Stimulated activated CD4-positive, alpha-beta T cell treated with anti-CD3 and anti-CD28 coated beads, TNF-alpha, amount 100 ng/mL, for 4 hours (primary cell): ENCODE results near the gene MACROD2.
"Not testable (repeated sequence)": the region's sequence is repeated elsewhere in the genome, so short reads cannot be mapped to it uniquely, and the experiment has no call there.

Experiments
- DNase-seq, 3 experiments: peaks; one replicate each; pipeline ENCODE4 v3.0.0-alpha.2; 2020; ENCODE audit warnings: low read depth in 3 of 3

The MACROD2 gene

DNA sequence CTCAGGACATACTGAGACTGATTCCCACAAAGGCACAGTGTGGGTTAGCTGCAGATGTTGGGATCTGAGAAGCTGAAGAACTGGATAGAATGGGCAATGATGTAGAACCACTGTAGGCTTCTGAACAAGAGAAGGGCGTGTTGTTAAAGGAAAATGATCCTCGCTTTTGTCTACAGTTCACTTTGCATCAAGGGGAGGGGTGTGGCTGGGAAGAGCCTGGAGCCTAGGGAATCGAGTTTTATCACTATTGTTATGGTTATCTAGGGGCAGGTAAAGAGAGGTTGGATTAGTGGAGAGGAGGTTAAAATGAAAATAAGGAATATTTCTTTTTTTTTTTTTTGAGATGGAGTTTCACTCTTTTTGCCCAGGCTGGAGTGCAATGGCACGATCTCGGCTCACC, 1809.8 kb downstream of the MACROD2 start:
- no peak for DNase-seq

DNA sequence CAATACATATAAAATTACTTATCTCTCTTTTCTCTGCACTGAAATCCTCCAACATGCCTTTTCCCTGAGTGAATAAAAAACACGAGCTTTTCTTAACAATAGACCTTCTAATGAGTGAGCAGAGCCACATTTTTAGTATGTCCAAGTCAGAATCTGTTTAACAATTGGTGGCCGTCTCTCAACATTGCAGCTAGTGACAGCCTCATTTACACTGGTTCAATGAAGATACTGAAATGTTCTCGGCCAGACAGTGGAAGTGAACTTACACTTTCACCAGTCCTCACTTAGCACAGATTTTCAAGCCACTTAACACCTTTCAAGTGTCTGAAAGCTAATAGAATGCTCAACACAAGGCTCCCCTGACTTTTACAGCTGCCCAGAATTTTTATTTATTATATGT, 1810.8 kb downstream of the MACROD2 start:
- no peak for DNase-seq

DNA sequence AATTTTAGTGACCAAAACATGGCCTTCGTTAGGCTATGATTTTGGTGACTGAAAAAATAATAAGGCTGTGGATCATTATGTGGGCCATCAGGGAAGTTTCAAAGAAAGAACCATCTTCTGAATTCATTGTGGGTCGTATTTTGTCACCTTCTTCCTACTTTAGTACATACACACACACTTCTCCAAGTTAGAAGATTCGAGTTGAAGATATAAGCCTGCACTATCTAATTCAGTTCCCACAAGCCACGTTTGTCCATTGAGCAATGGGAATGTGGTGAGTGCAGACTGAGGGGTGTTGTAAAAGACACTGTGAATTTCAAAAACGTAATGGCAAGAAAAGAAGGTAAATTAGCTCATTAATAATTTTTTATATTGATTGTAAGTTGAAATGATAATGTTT, 1812.0 kb downstream of the MACROD2 start:
- no peak for DNase-seq

DNA sequence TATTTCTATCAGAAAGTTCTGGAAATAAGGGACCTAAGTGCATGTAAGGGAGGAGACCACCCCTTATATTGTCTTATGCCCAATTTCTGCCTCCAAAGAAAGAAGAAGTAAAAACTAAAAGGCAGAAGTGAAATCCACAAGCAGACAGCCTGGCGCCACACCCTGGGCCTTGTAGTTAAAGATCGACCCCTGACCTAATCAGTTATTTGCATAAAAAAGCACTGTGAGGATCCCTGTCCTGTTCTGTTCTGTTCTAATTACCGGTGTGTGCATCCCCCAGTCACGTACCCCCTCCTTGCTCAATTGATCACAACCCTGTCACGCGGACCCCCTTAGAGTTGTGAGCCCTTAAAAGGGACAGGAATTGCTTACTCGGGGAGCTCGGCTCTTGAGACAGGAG, 1812.5 kb downstream of the MACROD2 start:
- DNase-seq: not testable (repeated sequence)

DNA sequence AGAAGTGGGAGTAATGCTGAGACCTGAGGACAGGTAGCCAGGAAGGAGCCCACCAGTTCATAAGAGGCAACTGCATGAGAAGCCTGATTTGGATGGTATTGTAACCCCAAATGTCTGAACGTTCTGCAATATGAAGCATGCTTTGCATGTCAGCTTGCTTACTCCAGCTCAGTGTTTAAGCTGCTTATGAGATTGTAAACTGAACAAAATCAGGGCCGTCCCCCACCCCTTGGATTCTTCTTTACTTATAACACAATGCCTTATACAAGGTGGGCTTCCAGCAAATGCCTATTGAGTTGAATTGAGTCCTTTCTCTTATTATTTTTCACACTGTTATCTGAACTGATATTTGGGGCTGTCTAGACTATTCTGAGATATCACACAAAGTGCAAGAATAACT, 1816.6 kb downstream of the MACROD2 start:
- no peak for DNase-seq

DNA sequence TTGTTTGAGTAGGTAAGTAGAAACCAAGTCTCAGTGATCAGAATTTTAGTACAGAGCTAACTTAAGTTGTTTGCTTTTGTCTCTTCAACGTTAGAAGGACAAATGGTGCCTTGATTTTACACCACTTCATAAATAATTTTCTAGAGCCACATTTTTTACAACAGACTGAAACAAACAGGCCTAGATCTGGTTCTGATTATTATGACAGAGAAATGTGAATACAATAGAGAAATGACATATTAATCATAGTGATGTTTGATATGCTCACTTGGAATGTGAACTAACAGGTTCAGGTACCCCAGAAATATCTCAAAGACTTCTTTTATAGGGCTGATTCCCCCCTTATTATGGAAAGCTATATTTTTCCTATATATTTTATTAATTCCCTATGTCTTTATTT, 1817.4 kb downstream of the MACROD2 start:
- DNase-seq: no peak

DNA sequence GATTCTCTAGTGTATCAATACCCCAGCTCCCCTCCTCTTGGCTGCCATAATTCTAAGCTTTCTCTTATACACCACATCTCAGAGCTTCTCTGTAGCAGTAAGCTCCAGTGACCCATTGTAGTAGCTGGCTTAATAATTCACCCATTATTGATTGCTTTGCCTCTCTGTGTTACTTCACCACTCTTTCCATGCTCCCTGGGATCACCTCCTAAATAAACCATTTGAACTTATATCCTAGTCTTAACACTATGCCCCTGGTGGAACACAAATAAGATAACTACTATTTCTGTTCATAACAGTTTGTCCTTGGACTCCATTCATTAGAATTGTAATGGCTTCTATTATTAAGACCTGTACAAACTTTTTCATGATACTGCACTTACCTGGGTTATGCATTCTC, 1819.0 kb downstream of the MACROD2 start:
- no peak for DNase-seq

DNA sequence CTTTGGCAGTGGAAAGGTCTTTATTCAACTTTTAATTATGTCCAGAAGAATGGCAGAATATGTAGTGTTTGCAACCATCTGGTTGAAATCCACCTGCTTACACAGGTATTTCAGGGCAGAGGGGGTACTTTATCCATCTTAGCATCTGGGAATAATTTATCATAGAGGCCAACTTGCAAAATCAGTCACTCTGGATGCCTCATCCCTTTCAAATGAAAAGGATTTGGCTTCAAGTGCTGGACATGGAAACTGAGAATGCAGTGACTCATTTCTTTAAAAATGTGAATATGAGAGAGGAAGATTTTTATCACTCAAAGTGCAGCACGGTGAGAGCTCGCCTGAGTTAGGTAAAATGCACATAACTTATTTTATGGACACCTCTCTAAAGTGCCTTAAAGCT, 1819.6 kb downstream of the MACROD2 start:
- no peak for DNase-seq

DNA sequence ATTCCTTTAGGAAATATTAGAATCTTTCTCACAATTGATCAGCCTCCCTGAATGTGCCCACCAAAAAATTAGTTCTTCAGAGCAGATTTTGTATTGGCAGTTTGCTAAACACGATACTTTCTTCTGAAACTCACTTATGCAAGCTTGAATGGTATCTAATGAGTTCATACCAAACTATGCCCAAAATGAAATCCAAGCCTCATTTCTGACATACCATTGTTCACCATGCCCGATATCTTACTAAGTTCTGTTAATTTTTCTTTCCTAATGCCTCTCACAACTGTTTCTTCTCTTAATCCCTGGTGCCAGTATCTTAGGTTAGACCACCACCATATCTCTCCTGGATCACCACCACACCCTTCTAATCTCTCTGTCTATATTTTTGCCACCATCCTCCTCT, 1822.0 kb downstream of the MACROD2 start:
- no peak for DNase-seq

DNA sequence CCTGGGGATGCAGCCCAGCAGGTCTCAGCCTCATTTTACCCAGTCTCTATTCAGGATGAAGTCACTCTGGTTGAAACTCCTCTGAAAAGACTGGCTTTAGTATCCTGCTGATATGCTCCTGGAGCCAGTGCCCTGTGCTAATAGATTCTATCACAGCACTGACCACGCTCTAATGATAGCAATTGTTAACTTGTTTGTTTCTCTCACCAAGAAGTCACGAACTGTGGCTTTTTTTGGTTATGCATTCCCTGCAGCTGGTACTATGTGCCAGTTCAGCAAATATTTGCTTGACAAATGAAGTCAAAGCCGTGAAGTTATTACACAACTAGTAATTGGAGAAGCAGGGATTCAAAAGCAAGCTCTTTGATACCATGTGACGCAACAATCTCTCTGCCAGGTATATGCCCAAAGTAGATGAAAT, 1823.3 kb downstream of the MACROD2 start:
- no peak for DNase-seq

DNA sequence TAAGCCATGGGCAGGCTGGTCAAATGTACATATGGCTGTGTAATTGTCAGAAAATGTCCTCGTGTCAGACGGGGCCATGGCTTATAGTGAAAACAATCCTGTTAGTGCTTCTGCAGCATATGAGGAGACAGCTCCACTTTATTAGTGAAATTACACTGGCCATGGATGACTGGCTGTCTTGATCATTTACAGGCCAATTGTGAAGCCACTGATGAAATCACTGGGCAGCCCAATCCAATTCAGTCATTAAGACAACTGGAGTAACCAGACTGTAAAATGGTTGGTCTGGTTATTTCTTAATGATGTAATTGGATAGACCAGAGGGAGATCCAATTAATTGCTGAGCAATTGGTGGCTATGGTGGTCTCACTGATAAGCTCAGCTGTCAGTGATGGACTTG, 1828.4 kb downstream of the MACROD2 start:
- no peak for DNase-seq

DNA sequence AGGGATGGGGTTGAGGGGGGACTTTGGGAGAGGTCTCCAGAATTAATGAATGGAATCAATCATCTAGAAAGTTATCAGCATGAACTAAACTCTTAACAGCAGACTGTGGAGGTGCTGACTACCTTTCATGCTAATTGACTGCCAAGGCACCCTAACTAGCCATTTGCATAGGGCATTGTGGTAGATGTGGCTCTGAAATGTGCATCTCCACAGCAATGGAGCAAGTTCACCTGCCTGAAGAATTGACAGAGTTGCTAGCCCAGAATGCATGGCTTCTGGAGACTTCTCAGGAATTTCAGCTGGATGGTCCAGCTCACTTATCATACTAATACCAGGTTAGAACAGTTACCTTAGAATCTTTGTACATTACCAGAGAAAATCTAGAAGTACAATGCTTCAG, 1832.3 kb downstream of the MACROD2 start:
- DNase-seq: no peak

DNA sequence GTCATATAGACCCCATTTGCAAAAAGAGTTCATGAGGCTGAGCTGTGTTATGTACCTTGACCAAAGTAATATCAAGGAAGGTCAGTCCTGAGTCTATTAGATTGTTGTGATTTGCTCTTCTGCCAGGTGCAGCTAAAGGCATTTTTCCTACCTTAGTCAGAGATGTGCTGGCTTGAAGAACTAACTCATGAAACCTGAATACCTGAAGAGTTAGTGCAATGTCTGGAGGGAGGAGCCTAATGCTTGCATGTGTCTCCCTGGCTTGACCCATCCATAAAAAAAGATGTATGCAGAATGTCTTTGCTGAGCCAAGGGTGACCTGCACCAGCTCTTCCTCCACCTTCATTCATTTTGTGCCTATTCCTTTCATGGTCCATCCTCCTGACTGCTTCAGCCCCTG, 1835.9 kb downstream of the MACROD2 start:
- DNase-seq: no peak

DNA sequence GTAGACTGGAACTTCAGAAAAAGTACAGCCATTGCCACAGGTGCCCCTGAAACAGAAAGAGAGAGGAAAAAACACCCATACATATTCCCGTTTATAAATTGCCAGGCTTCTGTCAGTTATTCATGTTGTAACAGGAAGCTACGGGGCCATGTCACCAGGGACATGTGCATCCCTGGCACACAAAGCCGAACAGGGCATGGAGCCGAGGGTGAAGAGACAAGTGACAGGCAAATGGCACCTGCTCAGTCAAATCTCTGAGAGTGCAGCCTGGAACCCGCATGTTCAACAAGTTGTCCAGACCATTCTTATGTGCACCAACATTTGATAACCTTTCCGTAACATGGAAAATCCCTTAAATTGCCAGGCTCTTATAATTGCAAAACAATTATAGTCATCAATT, 1837.2 kb downstream of the MACROD2 start:
- DNase-seq: no peak

DNA sequence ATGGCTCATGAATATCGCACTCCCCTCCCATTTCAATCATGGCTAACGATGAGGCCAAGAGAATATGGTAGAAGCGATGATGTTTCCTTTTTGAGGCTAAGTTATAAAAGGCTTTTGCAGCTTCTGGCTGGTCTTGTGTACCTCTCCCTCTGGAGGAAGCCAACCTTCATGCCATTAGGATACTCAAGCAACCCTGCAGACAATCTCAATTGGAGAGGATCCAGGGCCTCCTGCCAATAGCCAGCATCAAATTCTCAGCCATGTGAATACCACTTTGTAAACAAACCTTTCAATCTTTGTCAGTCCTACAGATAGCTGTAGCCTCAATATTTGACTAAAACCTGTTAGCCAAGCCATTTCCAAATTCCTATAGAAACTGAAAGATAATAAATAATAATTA, 1839.5 kb downstream of the MACROD2 start:
- no peak for DNase-seq

DNA sequence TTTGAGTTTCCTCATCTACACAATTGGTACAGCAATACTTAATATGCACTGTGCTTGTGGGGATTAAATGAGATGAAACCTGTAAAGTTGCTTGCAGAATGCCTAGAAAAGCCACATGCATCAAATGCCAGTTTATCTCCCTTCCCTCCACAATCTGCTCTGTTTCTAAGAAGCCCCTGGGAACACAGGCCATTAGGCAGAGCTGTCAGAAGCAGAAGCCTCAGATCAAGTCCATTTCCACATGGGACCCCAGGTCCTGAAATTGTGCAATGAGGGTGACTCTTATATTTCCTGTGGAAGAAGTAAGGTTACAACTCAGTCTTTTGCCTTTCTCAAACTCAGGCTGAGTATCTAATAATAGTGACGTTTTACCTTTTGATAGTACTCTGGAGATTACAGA, 1840.5 kb downstream of the MACROD2 start:
- no peak for DNase-seq

DNA sequence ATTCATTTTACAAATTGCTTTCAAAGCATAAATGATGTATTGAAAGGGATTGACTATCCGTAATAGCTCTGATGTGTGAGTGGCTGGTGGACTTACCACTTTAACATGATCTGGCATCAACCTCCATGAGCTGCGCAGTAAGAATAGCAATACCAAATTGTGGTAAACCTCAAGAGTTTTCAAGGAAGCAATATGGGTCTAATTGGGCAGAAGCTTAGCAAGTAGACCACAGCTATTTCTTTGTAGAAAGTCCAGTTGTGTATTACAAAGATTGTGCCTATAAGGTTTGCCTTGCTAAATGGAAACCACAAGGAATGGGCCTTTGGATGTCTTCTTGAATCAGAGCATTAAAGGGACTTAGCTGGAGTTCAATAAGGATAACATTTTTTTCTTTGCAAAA, 1841.3 kb downstream of the MACROD2 start:
- DNase-seq: no peak

DNA sequence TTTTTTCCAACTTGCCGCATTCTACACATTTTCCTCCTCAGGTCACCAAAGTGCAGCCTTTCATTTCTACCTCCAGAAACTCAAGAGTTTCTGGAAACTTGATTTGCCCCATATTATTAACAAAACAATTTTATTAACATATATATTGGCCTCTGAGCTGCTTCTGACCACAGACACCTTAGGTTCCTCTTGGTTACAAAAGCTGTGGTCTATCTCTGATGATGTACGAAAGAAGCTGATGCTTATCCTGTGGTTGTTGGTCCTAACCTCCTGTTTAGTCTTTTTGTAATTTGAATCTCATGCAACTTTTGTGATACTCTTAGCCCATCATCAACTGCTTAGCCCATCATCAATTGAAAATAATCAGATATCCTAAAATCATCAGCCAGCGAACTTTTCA, 1842.2 kb downstream of the MACROD2 start:
- DNase-seq: no peak

DNA sequence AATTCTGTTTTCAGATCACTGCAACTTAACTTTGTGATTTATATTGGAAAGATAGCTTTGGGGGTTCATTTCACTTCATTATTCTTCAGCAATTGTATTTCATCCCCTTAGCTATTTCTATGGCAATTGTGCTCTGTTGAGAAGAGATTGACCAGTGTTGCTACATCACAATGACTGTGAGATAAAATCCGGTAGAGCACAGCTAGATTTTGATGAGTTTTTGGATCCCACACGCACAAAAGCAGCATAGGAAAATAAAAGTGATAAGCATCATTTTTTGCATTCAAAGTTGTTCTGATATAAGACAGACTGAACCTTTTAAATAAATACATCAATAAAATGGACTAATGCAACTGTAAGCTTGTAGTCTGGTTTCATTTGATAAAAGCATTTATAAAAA, 1843.2 kb downstream of the MACROD2 start:
- DNase-seq: no peak

DNA sequence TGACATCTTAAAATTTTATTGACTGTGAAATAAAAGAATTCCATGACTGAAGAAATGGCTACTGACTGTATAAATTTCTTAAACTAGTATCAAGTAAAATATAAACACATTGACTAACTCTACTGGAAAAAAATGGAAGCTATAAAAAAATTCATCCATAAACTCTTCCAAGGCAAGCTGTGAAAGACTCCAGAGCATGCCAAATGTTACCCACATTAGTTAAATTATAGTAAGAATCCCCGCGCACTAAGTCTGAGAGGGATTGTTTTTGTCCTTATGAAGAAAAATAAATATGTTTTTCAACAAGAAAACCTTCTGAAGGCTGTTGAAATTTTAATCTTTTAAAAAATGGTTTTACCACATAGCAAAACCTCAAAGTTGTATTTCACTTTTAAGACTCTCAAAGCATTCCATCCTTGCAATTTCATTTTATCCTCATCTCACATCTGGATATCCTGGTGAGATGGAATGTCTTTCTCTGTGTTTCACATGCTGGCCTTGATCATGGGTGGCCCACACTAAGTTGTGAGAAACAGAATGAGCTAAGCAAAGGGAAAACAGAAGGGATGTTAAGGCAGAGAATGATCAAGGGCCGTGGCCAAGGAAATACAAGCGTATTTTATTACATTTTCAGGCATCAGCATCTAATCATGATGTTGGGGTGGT, 1845.5 kb downstream of the MACROD2 start:
- no peak for DNase-seq

DNA sequence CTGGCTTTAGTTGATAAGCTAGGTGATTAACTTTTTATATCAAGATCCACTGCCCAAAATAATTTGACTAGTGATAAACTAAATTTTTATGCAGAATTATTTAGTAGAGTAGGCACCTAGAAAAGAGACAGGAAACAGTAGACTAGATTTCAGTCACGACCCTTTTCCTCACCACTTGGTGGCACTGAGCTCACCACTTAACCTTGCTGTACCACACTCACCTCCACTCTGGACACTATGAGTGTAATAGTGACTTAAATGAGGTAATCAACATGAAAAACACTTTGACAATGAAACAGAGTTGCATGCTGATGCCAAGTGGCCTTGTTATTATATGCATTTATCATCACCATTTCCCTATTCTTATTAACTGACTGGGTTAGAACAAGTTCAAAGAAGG, 1847.6 kb downstream of the MACROD2 start:
- DNase-seq: no peak

DNA sequence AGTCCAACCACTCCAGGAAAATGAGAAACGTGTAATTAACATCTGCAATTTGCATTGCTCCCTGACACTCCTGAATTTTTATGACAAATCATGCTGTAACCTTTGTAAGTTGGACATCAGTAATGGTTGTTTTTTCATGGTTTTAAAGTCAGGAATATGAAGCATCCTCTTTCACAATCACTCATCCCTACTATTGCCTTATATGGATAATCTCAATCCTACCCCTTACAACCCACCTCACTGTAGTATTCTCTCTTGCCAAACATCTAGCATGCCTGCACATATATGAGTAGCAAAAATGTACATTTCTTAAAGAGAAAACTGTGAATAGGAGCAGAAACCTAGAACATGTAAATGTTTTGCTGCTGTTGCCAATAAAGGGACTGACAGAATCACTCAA, 1848.5 kb downstream of the MACROD2 start:
- no peak for DNase-seq

DNA sequence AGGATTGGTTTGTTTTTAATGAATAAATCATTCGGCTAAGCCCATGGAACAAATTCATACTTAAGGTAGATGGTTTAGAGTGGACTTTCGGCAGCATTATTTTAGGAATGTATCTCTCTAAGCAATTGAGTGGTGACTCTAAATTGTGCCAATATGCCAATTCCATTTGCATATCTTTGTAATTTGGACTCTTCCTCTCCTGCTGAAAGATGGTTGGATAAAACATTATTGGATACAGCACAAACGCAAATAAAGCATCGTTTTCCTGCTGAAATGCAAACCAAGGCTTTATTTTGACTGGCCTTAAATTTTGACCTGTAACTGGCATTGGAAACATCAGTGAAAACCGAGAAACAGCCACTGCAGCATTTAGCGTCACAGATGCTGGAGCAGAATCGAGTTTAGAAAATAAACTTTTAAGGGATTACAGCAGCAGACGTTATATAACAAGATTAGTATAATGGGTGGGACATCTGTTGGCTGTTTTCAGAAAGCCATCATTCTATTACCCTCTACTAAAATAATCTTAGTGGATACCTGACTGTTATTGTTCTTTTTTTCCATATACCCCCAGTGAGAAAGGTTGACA, 1852.0 kb downstream of the MACROD2 start:
- no peak for DNase-seq

DNA sequence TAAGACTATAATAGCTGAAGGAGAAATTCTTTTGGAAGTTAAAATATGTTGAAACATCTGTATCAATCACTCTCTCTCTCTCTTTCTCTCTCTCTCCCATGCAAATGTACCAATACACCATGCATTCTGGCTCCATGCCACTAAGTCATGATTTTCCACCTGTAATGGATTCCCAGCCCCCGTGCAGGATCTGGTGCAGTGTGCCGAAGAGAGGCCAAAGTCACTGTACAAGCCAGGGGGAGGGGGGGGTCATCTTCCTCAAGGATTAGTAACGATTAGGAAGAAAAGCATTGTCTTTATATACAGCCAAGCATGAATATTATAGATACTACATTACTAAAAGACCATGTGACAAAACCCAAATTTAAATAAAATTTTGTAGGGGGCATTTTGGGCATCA, 1852.8 kb downstream of the MACROD2 start:
- no peak for DNase-seq
